Mesendoderm (in vitro differentiated cells): Measurements from ENCODE around the gene AP1B1. TPM values are rescaled to one million over a fixed set of nuclear protein-coding genes. Genes with fewer than 3 reads are reported as not detected.

Source experiments
- DNase-seq: peaks from one replicate; pipeline ENCODE4 v3.0.0; 2013
- H2AK5ac ChIP-seq: 2 replicates; pipeline ENCODE4 v1.6.1; 2013; ENCODE audit warnings: low read length, inconsistent platforms
- H2BK120ac ChIP-seq: 2 replicates; pipeline ENCODE4 v1.6.1; 2013; ENCODE audit warnings: low read depth, mild to moderate bottlenecking, low read length, moderate library complexity, mixed read lengths
- H2BK15ac ChIP-seq: replicated peaks from 2 replicates; pipeline ENCODE4 v1.6.1; 2013; ENCODE audit warnings: low read depth, mild to moderate bottlenecking, moderate library complexity
- H2BK5ac ChIP-seq: 2 replicates; pipeline ENCODE4 v1.6.1; 2013; ENCODE audit warnings: low read length, inconsistent platforms
- H3K18ac ChIP-seq: 2 replicates; pipeline ENCODE4 v1.6.1; 2013; ENCODE audit warnings: mild to moderate bottlenecking, low read length, mixed read lengths
- H3K23ac ChIP-seq: one replicate; pipeline ENCODE4 v1.6.1; 2013; ENCODE audit warnings: low read length
- H3K27ac ChIP-seq: 2 replicates; pipeline ENCODE4 v1.5.1; 2013; ENCODE audit warnings: low read depth, mild to moderate bottlenecking, inconsistent platforms, low read length, moderate library complexity
- H3K27me3 ChIP-seq: 2 replicates; pipeline ENCODE4 v1.6.1; 2013; ENCODE audit warnings: low read length, control low read depth, mild to moderate bottlenecking, inconsistent platforms; ENCODE audit not compliant: insufficient read depth, poor library complexity
- H3K36me3 ChIP-seq: 2 replicates; pipeline ENCODE4 v1.6.1; 2013; ENCODE audit warnings: low read length, inconsistent platforms; ENCODE audit not compliant: control insufficient read depth, insufficient read depth
- H3K4ac ChIP-seq: one replicate; pipeline ENCODE4 v1.6.1; 2013; ENCODE audit warnings: low read depth, mild to moderate bottlenecking, low read length, moderate library complexity
- H3K4me1 ChIP-seq: 2 replicates; pipeline ENCODE4 v1.6.1; 2013; ENCODE audit warnings: low read depth, low read length, inconsistent platforms; ENCODE audit not compliant: control insufficient read depth
- H3K4me2 ChIP-seq: 2 replicates; pipeline ENCODE4 v1.6.1; 2013; ENCODE audit warnings: low read length
- H3K4me3 ChIP-seq: 2 replicates; pipeline ENCODE4 v1.5.1; 2013; ENCODE audit warnings: mild to moderate bottlenecking, low read length
- H3K56ac ChIP-seq: one replicate; pipeline ENCODE4 v1.6.1; 2013; ENCODE audit warnings: low read length
- H3K79me1 ChIP-seq: 2 replicates; pipeline ENCODE4 v1.6.1; 2013; ENCODE audit warnings: low read length, inconsistent platforms
- H3K79me2 ChIP-seq: 2 replicates; pipeline ENCODE4 v1.6.1; 2013; ENCODE audit warnings: mild to moderate bottlenecking, low read length; ENCODE audit not compliant: control insufficient read depth, insufficient read depth
- H3K9ac ChIP-seq: 2 replicates; pipeline ENCODE4 v1.6.1; 2013; ENCODE audit warnings: low read length, inconsistent platforms
- H4K5ac ChIP-seq: one replicate; pipeline ENCODE4 v1.6.1; 2013; ENCODE audit warnings: low read length
- H4K8ac ChIP-seq: one replicate; pipeline ENCODE4 v1.6.1; 2013; ENCODE audit warnings: low read depth, mild to moderate bottlenecking, control low read depth, low read length, moderate library complexity
- WGBS: extraction: QIAGEN DNeasy Blood & Tissue Kit; methylation state at CpG from one replicate; pipeline ENCODE4 v1.1.7; 2013; ENCODE audit warnings: low lambda C conversion rate, missing lambda C conversion rate; ENCODE audit not compliant: insufficient coverage; ENCODE audit errors: extremely low coverage; 5-methylcytosine and 5-hydroxymethylcytosine counted together
- polyA plus RNA-seq, 2 experiments: library from polyadenylated mRNA; stranded (reverse); fragments of 200-250 nt; gene quantifications; one replicate each; pipeline ENCODE4 v1.2.3, GENCODE V29; 2013

Gene AP1B1
- polyA plus RNA-seq (2013, experiment 1 of 2), result 39.0 TPM
- polyA plus RNA-seq (2013, experiment 2 of 2), result 39.3 TPM

- Histone ChIP-seq H3K56ac (peak within 1 kb of the TSS; percentile 93), H4K8ac (no peak within 1 kb of the TSS), H3K79me2 (peaks cover 9% of the 10 kb centered on the region), H2BK5ac (no peak within 1 kb of the TSS), H2BK15ac (no peak within 1 kb of the TSS), H3K36me3 (no peaks in the 10 kb centered on the region), H3K4ac (peak within 1 kb of the TSS; percentile 77), H3K9ac (peak within 1 kb of the TSS; percentile 77), H3K4me3 (peak within 1 kb of the TSS; percentile 88), H2BK120ac (no peak within 1 kb of the TSS), H3K23ac (no peak within 1 kb of the TSS), H4K5ac (no peak within 1 kb of the TSS), H3K4me2 (peak within 1 kb of the TSS; percentile 73), H3K27ac (no peak within 1 kb of the TSS), H3K27me3 (no peaks in the 10 kb centered on the region), H3K4me1 (no peaks in the 10 kb centered on the region), H3K18ac (peak within 1 kb of the TSS; percentile 71), H3K79me1 (peaks cover 10% of the 10 kb centered on the region), H2AK5ac (no peak within 1 kb of the TSS)
- peak; percentile 97 for DNase-seq
- WGBS, result no CpG with 5 or more reads among the region's 68 CpGs
These were observed at the start of gene AP1B1 for GRCh38 chr22:29387921-29388758. TSS of gene AP1B1 (minus strand) at chr22:29388570. CDS start at chr22:29367243, 21,327 bp downstream.

- Histone ChIP-seq H2BK15ac (no peak overlapping the region), H3K27me3 (no peaks in the 10 kb centered on the region)
- whole genome bisulfite sequencing, result no CpG with 5 or more reads among the region's 5 CpGs
These were observed 47.1 kb upstream of the AP1B1 start for GRCh38 chr22:29435236-29436136.

DNA sequence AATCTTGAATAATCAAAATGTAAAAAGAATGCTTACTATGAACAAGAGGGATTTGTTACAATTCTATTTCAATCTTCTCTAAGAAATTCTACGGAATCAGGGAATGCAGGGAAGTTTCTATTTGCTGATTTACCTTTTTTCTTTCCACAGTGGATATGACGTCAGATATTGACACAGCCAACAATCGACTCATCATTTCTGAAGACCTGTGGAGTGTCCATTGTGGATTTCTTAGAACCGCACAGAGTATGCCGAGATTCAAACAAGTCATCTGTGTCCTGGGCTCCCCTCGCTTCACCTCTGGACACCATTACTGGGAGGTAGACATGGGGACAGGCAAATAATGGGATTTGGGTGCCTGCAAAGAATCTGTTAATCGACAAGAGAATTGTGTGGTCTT lies 45.9 kb upstream of the AP1B1 start:
- H2BK15ac ChIP-seq, result no peak overlapping the region
- H2AK5ac ChIP-seq, result no peak overlapping the region
- H3K56ac ChIP-seq, result no peak overlapping the region
- H3K79me1 ChIP-seq, result no peaks in the 10 kb centered on the region
- no peak overlapping the region for H3K4me3 ChIP-seq
- no peak overlapping the region for H3K23ac ChIP-seq
- no peak overlapping the region for H3K4me2 ChIP-seq
- no peaks in the 10 kb centered on the region for H3K79me2 ChIP-seq
- no peak overlapping the region for H4K5ac ChIP-seq
- no peak overlapping the region for H3K18ac ChIP-seq
- no CpG with 5 or more reads among the region's 7 CpGs for WGBS
- no peaks in the 10 kb centered on the region for H3K27me3 ChIP-seq
- H3K4me1 ChIP-seq, result peaks cover 1% of the 10 kb centered on the region
- no peak overlapping the region for H4K8ac ChIP-seq
- H3K36me3 ChIP-seq, result no peaks in the 10 kb centered on the region
- no peak overlapping the region for H2BK5ac ChIP-seq
- no peak overlapping the region for H3K27ac ChIP-seq
- no peak overlapping the region for H3K9ac ChIP-seq
- no peak overlapping the region for H3K4ac ChIP-seq
- H2BK120ac ChIP-seq, result no peak overlapping the region
- DNase-seq, result no peak

More at GRCh38 chr22:29435236-29436136, 47.1 kb upstream of the AP1B1 start:
- no peak overlapping the region for H3K56ac ChIP-seq
- H2AK5ac ChIP-seq, result no peak overlapping the region
- H2BK5ac ChIP-seq, result no peak overlapping the region
- H3K18ac ChIP-seq, result no peak overlapping the region
- H3K79me2 ChIP-seq, result no peaks in the 10 kb centered on the region
- H3K36me3 ChIP-seq, result no peaks in the 10 kb centered on the region
- peaks cover 1% of the 10 kb centered on the region for H3K4me1 ChIP-seq
- no peak overlapping the region for H3K4ac ChIP-seq
- no peak for DNase-seq
- no peak overlapping the region for H4K5ac ChIP-seq
- H3K23ac ChIP-seq, result no peak overlapping the region
- no peak overlapping the region for H3K4me3 ChIP-seq
- no peak overlapping the region for H3K27ac ChIP-seq
- no peak overlapping the region for H3K9ac ChIP-seq
- no peak overlapping the region for H4K8ac ChIP-seq
- no peak overlapping the region for H2BK120ac ChIP-seq
- no peaks in the 10 kb centered on the region for H3K79me1 ChIP-seq
- no peak overlapping the region for H3K4me2 ChIP-seq

GRCh38 chr22:29433856-29434255 lies 45.5 kb upstream of the AP1B1 start:
- H3K4me3 ChIP-seq, result no peak overlapping the region
- H3K4me2 ChIP-seq, result no peak overlapping the region
- no CpG with 5 or more reads among the region's 3 CpGs for WGBS
- peaks cover 1% of the 10 kb centered on the region for H3K4me1 ChIP-seq
- H2BK5ac ChIP-seq, result no peak overlapping the region
- no peak overlapping the region for H3K27ac ChIP-seq
- H3K27me3 ChIP-seq, result no peaks in the 10 kb centered on the region
- no peak overlapping the region for H2BK15ac ChIP-seq
- H3K9ac ChIP-seq, result no peak overlapping the region
- no peak overlapping the region for H3K18ac ChIP-seq
- no peak overlapping the region for H4K5ac ChIP-seq
- H3K4ac ChIP-seq, result no peak overlapping the region
- no peak overlapping the region for H4K8ac ChIP-seq
- H2BK120ac ChIP-seq, result no peak overlapping the region
- H3K36me3 ChIP-seq, result no peaks in the 10 kb centered on the region
- no peak overlapping the region for H2AK5ac ChIP-seq
- no peak overlapping the region for H3K56ac ChIP-seq
- H3K79me1 ChIP-seq, result no peaks in the 10 kb centered on the region
- H3K23ac ChIP-seq, result no peak overlapping the region
- no peaks in the 10 kb centered on the region for H3K79me2 ChIP-seq
- no peak for DNase-seq

DNA sequence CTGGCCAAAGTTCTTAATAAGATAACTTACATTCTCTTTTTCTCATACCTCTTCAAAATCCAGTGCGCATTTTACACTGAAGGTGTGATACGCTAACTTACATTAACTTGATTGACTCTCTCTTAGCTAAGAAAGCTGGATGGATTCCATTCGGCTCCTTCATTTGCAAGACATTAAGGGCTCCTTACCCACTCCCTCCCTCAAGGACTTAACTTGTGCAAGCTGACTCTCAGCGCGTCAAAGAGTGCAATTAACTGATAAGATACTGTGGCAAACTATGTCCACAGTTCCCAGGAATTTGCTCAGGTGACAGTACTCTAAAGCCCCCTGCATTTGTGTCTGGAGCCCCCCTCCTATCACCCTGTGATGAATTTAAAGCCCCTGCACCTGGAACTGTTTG lies 43.6 kb upstream of the AP1B1 start:
- H3K56ac ChIP-seq, result no peak overlapping the region
- no CpG with 5 or more reads among the region's 5 CpGs for WGBS
- H3K18ac ChIP-seq, result no peak overlapping the region
- no peak overlapping the region for H2BK5ac ChIP-seq
- no peak overlapping the region for H2AK5ac ChIP-seq
- H3K79me2 ChIP-seq, result no peaks in the 10 kb centered on the region
- no peak overlapping the region for H3K23ac ChIP-seq
- peak; percentile 80 for DNase-seq
- H3K4me1 ChIP-seq, result peaks cover 1% of the 10 kb centered on the region
- no peak overlapping the region for H4K8ac ChIP-seq
- H3K27me3 ChIP-seq, result no peaks in the 10 kb centered on the region
- H4K5ac ChIP-seq, result no peak overlapping the region
- H3K27ac ChIP-seq, result no peak overlapping the region
- H2BK120ac ChIP-seq, result no peak overlapping the region
- no peaks in the 10 kb centered on the region for H3K36me3 ChIP-seq
- no peak overlapping the region for H3K9ac ChIP-seq
- no peak overlapping the region for H3K4ac ChIP-seq
- H3K79me1 ChIP-seq, result no peaks in the 10 kb centered on the region
- no peak overlapping the region for H2BK15ac ChIP-seq
- H3K4me3 ChIP-seq, result no peak overlapping the region
- no peak overlapping the region for H3K4me2 ChIP-seq
